Glutamatergic neuron (in vitro differentiated cells): ENCODE results near the gene L3MBTL4. TPM values are rescaled to one million over a fixed set of nuclear protein-coding genes. Genes with fewer than 3 reads are reported as not detected.
"Not testable (repeated sequence)": the region's sequence is repeated elsewhere in the genome, so short reads cannot be mapped to it uniquely, and the experiment has no call there.

Experiments used
- DNase-seq: peaks from one replicate; pipeline ENCODE4 v3.0.0; 2022
- H3K27ac Mint-ChIP-seq: one replicate; pipeline ENCODE4 v1.8.0; 2020; ENCODE audit warnings: mild to moderate bottlenecking, mixed read lengths, inconsistent platforms; ENCODE audit not compliant: unreplicated experiment
- H3K27me3 Mint-ChIP-seq: one replicate; pipeline ENCODE4 v1.8.0; 2020; ENCODE audit warnings: mild to moderate bottlenecking, moderate library complexity, mixed read lengths, inconsistent platforms; ENCODE audit not compliant: unreplicated experiment
- H3K36me3 Mint-ChIP-seq: one replicate; pipeline ENCODE4 v1.8.0; 2020; ENCODE audit warnings: mild to moderate bottlenecking, mixed read lengths, inconsistent platforms; ENCODE audit not compliant: unreplicated experiment
- H3K4me1 Mint-ChIP-seq: one replicate; pipeline ENCODE4 v1.8.0; 2020; ENCODE audit warnings: mild to moderate bottlenecking, low read depth, mixed read lengths, inconsistent platforms; ENCODE audit not compliant: unreplicated experiment
- H3K4me3 Mint-ChIP-seq: one replicate; pipeline ENCODE4 v1.8.0; 2020; ENCODE audit warnings: mild to moderate bottlenecking, mixed read lengths, inconsistent platforms; ENCODE audit not compliant: unreplicated experiment
- H3K9me3 Mint-ChIP-seq: one replicate; pipeline ENCODE4 v1.8.0; 2020; ENCODE audit warnings: mild to moderate bottlenecking, moderate library complexity, mixed read lengths, inconsistent platforms; ENCODE audit not compliant: unreplicated experiment
- total RNA-seq: library from RNA; stranded (reverse); fragmentation: NEBNext Ultra II Directional; extraction: Animal tissue kit (Norgen Biotek cat#: 25700); gene quantifications from one replicate; pipeline ENCODE4 v1.2.1, GENCODE V29; 2021; ENCODE audit not compliant: unreplicated experiment
- TF ChIP-seq, protein P1 (sequence below): fragments of 200-600 bp; sonication (generic); IDR thresholded peaks from one replicate; pipeline ENCODE4 v1.5.0; 2021; ENCODE audit not compliant: partially characterized antibody, unreplicated experiment

The L3MBTL4 gene
- total RNA-seq, 1 donor from 2014 or later: 0.32 TPM

GRCh38 chr18:6271585-6271984, 143.1 kb downstream of the L3MBTL4 start:
- DNase-seq: no peak
- Mint-ChIP-seq H3K4me1 (peaks cover 3% of the 10 kb centered on the region), H3K36me3 (peaks cover 5% of the 10 kb centered on the region), H3K4me3 (no peak overlapping the region), H3K27ac (no peak overlapping the region), H3K9me3 (peaks cover 4% of the 10 kb centered on the region), H3K27me3 (peaks cover 2% of the 10 kb centered on the region)
- TF ChIP-seq, protein P1, sequence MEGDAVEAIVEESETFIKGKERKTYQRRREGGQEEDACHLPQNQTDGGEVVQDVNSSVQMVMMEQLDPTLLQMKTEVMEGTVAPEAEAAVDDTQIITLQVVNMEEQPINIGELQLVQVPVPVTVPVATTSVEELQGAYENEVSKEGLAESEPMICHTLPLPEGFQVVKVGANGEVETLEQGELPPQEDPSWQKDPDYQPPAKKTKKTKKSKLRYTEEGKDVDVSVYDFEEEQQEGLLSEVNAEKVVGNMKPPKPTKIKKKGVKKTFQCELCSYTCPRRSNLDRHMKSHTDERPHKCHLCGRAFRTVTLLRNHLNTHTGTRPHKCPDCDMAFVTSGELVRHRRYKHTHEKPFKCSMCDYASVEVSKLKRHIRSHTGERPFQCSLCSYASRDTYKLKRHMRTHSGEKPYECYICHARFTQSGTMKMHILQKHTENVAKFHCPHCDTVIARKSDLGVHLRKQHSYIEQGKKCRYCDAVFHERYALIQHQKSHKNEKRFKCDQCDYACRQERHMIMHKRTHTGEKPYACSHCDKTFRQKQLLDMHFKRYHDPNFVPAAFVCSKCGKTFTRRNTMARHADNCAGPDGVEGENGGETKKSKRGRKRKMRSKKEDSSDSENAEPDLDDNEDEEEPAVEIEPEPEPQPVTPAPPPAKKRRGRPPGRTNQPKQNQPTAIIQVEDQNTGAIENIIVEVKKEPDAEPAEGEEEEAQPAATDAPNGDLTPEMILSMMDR: no peak

DNA sequence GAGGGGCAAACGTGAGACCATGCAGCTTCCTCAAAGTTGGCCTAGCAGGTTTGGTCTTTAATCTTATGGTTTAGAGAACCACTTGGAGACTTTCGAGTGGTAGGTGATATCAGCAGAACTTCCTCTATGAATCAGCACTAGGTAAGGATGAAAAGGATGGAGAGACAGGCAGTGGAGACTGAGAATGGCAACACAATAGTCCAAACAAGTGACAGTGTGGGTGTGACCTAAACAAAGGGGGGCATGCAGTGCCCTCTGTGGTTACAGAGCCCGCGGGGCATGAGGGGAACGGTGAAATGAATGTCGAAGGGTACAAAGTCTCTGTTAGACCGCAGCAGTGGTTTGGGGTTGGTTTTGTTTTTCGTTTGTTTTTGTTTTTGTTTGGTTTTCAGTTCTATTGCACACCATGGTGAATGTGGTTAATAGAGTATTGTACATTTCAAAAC, 143.9 kb downstream of the L3MBTL4 start:
- TF ChIP-seq, protein P1: no peak
- no peak for DNase-seq
- H3K27ac Mint-ChIP-seq: no peak overlapping the region
- peaks cover 3% of the 10 kb centered on the region for H3K4me1 Mint-ChIP-seq
- H3K27me3 Mint-ChIP-seq: peaks cover 2% of the 10 kb centered on the region
- peaks cover 4% of the 10 kb centered on the region for H3K9me3 Mint-ChIP-seq
- H3K36me3 Mint-ChIP-seq: peaks cover 5% of the 10 kb centered on the region
- H3K4me3 Mint-ChIP-seq: no peak overlapping the region

- Mint-ChIP-seq H3K9me3 (peaks cover 4% of the 10 kb centered on the region), H3K4me3 (no peak overlapping the region), H3K27ac (no peak overlapping the region), H3K4me1 (peaks cover 3% of the 10 kb centered on the region), H3K27me3 (peaks cover 2% of the 10 kb centered on the region), H3K36me3 (peaks cover 1% of the 10 kb centered on the region)
- no peak for DNase-seq
- TF ChIP-seq, protein P1: no peak
Measured at GRCh38 chr18:6269660-6270332, 144.9 kb downstream of the L3MBTL4 start.

DNA sequence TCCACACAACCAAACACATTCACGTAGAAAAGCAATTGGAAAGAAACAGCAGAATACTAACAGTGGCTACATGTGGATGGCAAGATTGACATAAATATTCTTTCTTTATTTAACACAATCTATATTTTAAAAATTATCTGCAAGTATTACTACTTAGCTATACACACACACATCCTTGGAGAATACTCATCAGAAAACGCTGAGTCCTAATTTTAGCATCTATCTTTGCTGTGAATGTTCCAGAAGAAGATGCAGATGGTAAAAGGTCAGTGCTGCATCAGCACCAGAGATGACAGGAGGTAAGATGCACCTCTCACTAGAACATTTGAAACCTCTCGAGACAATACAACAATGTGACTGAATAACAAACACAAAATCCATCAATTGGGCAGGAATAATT, 148.5 kb downstream of the L3MBTL4 start:
- H3K9me3 Mint-ChIP-seq: peaks cover 3% of the 10 kb centered on the region
- H3K36me3 Mint-ChIP-seq: no peaks in the 10 kb centered on the region
- TF ChIP-seq, protein P1: no peak

DNA sequence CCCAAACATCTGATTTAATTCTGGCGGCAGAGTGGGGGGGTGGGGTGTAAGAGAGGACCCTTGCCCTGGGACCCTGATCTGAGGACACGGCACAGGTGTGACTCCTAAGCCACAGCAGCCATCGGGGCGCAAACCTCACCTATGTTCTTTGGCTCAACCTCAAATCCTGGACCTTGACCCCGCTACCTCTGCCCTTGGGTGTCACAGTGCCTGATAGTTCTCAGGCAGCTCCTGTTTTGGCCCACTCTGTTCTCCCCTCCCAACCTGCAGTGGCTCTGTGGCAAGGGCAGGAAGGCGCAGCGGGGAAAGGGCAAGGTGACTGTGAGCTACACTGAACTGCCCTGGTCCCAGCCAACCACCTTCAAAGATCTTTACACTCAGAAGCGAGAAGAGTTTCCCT, 152.8 kb downstream of the L3MBTL4 start:
- peaks cover 5% of the 10 kb centered on the region for H3K27me3 Mint-ChIP-seq
- H3K36me3 Mint-ChIP-seq: peaks cover 15% of the 10 kb centered on the region
- H3K27ac Mint-ChIP-seq: no peak overlapping the region
- no peak for DNase-seq
- H3K4me3 Mint-ChIP-seq: no peak overlapping the region
- TF ChIP-seq, protein P1: no peak
- peaks cover 12% of the 10 kb centered on the region for H3K9me3 Mint-ChIP-seq
- no peaks in the 10 kb centered on the region for H3K4me1 Mint-ChIP-seq

More for the DNA sequence above, 148.5 kb downstream of the L3MBTL4 start:
- no peaks in the 10 kb centered on the region for H3K4me1 Mint-ChIP-seq
- no peak for DNase-seq
- H3K27ac Mint-ChIP-seq: no peak overlapping the region
- H3K27me3 Mint-ChIP-seq: peaks cover 2% of the 10 kb centered on the region
- H3K4me3 Mint-ChIP-seq: no peak overlapping the region

GRCh38 chr18:6259324-6259723, 155.4 kb downstream of the L3MBTL4 start:
- H3K36me3 Mint-ChIP-seq: peaks cover 15% of the 10 kb centered on the region
- H3K9me3 Mint-ChIP-seq: peaks cover 12% of the 10 kb centered on the region
- H3K4me3 Mint-ChIP-seq, H3K27me3 Mint-ChIP-seq, H3K4me1 Mint-ChIP-seq, DNase-seq, H3K27ac Mint-ChIP-seq: not testable (repeated sequence)
